HEK293 (cell line): ENCODE data around the gene CNOT8.

Source experiments
- GLIS2 ChIP-seq: fragments of 450-650 bp; formaldehyde crosslinking; IDR thresholded peaks from 2 replicates; pipeline ENCODE4 v1.5.1; 2016; ENCODE audit warnings: missing biosample characterization, missing genetic modification characterization
- ZNF514 ChIP-seq: fragments of 450-650 bp; formaldehyde crosslinking; IDR thresholded peaks from 2 replicates; pipeline ENCODE4 v1.5.1; 2016; ENCODE audit warnings: missing biosample characterization, missing genetic modification characterization
- TF ChIP-seq, protein P1 (sequence below): fragments of 450-650 bp; formaldehyde crosslinking; IDR thresholded peaks from 2 replicates; pipeline ENCODE4 v1.5.1; 2016; ENCODE audit warnings: missing biosample characterization, missing genetic modification characterization

DNA sequence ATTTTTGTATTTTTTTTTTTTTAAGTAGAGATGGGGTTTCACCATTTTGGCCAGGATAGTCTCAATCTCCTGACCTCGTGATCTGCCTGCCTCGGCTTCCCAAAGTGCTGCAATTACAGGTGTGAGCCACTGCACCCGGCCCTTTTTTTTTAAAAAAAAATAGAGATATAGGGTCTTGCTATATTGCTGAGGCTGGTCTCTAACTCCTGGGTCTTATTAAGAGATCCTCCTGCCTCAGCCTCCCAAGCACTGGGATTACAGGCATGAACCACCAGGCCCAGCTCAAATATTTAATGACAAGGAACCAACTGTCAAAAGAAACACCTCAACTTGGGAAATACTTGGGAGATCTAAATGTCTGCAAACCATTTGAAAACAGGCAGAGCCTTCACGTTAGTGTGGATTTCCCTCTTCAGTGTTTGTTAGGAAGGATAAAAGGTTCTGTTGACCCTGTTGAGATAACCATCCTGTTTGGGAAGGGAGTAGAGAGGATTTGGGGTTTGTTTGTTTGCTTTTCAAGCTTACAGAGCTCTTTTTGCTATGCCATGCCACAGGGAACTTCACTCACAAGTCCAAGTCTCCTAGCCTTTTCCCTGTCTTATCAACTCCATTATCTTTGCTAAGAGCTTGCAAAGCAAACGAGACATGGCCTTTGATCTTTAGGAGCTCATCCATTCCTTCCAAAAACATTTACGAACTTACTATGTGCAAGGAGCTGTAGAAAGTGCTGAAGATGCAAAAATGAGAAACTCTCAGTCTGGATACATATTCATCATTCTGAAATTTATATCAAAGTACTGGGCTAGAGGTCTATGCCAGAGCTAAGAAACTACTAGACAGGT is 15.5 kb upstream of the CNOT8 start:
- no peak for TF ChIP-seq GLIS2 (tag by site-specific recombination)
- TF ChIP-seq ZNF514 (tag by site-specific recombination): no peak
- TF ChIP-seq, protein P1, sequence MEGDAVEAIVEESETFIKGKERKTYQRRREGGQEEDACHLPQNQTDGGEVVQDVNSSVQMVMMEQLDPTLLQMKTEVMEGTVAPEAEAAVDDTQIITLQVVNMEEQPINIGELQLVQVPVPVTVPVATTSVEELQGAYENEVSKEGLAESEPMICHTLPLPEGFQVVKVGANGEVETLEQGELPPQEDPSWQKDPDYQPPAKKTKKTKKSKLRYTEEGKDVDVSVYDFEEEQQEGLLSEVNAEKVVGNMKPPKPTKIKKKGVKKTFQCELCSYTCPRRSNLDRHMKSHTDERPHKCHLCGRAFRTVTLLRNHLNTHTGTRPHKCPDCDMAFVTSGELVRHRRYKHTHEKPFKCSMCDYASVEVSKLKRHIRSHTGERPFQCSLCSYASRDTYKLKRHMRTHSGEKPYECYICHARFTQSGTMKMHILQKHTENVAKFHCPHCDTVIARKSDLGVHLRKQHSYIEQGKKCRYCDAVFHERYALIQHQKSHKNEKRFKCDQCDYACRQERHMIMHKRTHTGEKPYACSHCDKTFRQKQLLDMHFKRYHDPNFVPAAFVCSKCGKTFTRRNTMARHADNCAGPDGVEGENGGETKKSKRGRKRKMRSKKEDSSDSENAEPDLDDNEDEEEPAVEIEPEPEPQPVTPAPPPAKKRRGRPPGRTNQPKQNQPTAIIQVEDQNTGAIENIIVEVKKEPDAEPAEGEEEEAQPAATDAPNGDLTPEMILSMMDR (tag by site-specific recombination): no peak
